GM12878 (cell line): Measurements from ENCODE around the gene MMP14. TPM values are rescaled to one million over a fixed set of nuclear protein-coding genes. Genes with fewer than 3 reads are reported as not detected.
A peak's percentile ranks its signal among the peaks of the same experiment; 100 is the strongest.

Source experiments
- ATAC-seq: fragments of 200-7000 bp; cut with Tn5 transposase; 3 replicates; pipeline ENCODE4 v1.9.1; 2020; ENCODE audit warnings: mild to moderate bottlenecking, moderate library complexity
- BruUV-seq: library from RNA; stranded (reverse); fragments of 400-500 nt; replicated peaks from 2 replicates; lab custom pipeline; 2021; lab: Mats Ljungman, UMichigan
- CTCF ChIA-PET: fragments of 300-600 bp; sonication (Branson Sonifier 250); formaldehyde crosslinking; extraction: SDS; loops from one replicate; lab custom pipeline; 2021; ENCODE audit warnings: inconsistent platforms; lab: Yijun Ruan, JAX
- POLR2A ChIA-PET: fragments of 350-600 bp; formaldehyde crosslinking; extraction: SDS; loops from one replicate; lab custom pipeline; 2021; ENCODE audit warnings: inconsistent platforms; lab: Charles Lee
- RAD21 ChIA-PET: fragments of 300-600 bp; sonication (Branson Sonifier 250); formaldehyde crosslinking; loops from one replicate; lab custom pipeline; 2023; ENCODE audit warnings: antibody characterized with exemption; ENCODE audit not compliant: unreplicated experiment; lab: Charles Lee
- SMC1A ChIA-PET: fragments of 300-600 bp; sonication (Branson Sonifier 250); formaldehyde crosslinking; loops from one replicate; lab custom pipeline; 2023; ENCODE audit not compliant: unreplicated experiment, uncharacterized antibody; lab: Charles Lee
- DNase-seq: peaks from one replicate; pipeline ENCODE4 v3.0.0-alpha.2; 2011; ENCODE audit warnings: low read depth, low spot score
- FAIRE-seq: peaks from 3 replicates; lab custom pipeline; 2011; peaks lifted over from hg19 to GRCh38; lab: Jason Lieb, UNC
- H2AFZ ChIP-seq: 2 replicates; pipeline ENCODE4 v1.6.0; 2011; ENCODE audit warnings: low read depth, low read length, control low read depth; ENCODE audit not compliant: control insufficient read depth
- H3K27ac ChIP-seq: 2 replicates; pipeline ENCODE4 v1.5.1; 2011; ENCODE audit warnings: control low read depth; ENCODE audit not compliant: control insufficient read depth, insufficient read depth
- H3K27me3 ChIP-seq, 2 experiments: replicated peaks in 1 of 2; 2 replicates each; pipeline versions ENCODE4 v1.6.0 to v1.6.1; 2011; ENCODE audit warnings: low read length in 1 of 2; ENCODE audit not compliant: control insufficient read depth in 2 of 2, insufficient read depth in 2 of 2
- H3K36me3 ChIP-seq, 2 experiments: 2 replicates each; pipeline ENCODE4 v1.5.1; 2011; ENCODE audit warnings: low read length in 1 of 2; ENCODE audit not compliant: control insufficient read depth in 2 of 2, insufficient read depth in 2 of 2
- H3K4me1 ChIP-seq: 2 replicates; pipeline ENCODE4 v1.6.1; 2011; ENCODE audit warnings: mild to moderate bottlenecking, low read length, moderate library complexity, mixed read lengths; ENCODE audit not compliant: control insufficient read depth, insufficient read depth
- H3K4me2 ChIP-seq: 2 replicates; pipeline ENCODE4 v1.6.0; 2011; ENCODE audit warnings: control low read depth; ENCODE audit not compliant: control insufficient read depth, insufficient read depth
- H3K4me3 ChIP-seq: fragments of 200-600 bp; sonication (generic); 2 replicates; pipeline ENCODE4 v1.5.1; 2016
- H3K79me2 ChIP-seq: 2 replicates; pipeline ENCODE4 v1.6.0; 2011; ENCODE audit warnings: low read length; ENCODE audit not compliant: control insufficient read depth, insufficient read depth
- H3K9ac ChIP-seq: 2 replicates; pipeline ENCODE4 v1.8.0; 2011; ENCODE audit warnings: low read length, control low read depth, mixed read lengths; ENCODE audit not compliant: control insufficient read depth, insufficient read depth
- H3K9me3 ChIP-seq: replicated peaks from 3 replicates; pipeline ENCODE4 v1.5.1; 2011; ENCODE audit warnings: mild to moderate bottlenecking, low read length; ENCODE audit not compliant: control insufficient read depth, insufficient read depth
- H4K20me1 ChIP-seq: 2 replicates; pipeline ENCODE4 v1.6.0; 2011; ENCODE audit not compliant: control insufficient read depth, insufficient read depth
- MTA2 ChIP-seq: fragments of 450-650 bp; IDR thresholded peaks from 2 replicates; pipeline ENCODE4 v1.6.1; 2016; ENCODE audit warnings: low read depth, mild to moderate bottlenecking, moderate library complexity
- RELB ChIP-seq: fragments of 450-650 bp; IDR thresholded peaks from 2 replicates; pipeline ENCODE4 v1.6.1; 2017; ENCODE audit warnings: low read depth, mild to moderate bottlenecking, moderate library complexity
- SIX5 ChIP-seq: IDR thresholded peaks from 2 replicates; pipeline ENCODE4 v1.6.1; 2011; ENCODE audit warnings: mild to moderate bottlenecking, low read depth, low read length, moderate library complexity; ENCODE audit not compliant: severe bottlenecking
- ZBED1 ChIP-seq: IDR thresholded peaks from 2 replicates; pipeline ENCODE4 v1.6.1; 2016; ENCODE audit warnings: borderline replicate concordance
- ZBTB4 ChIP-seq: fragments of 450-650 bp; formaldehyde crosslinking; IDR thresholded peaks from 2 replicates; pipeline ENCODE4 v1.4.0; 2022; ENCODE audit warnings: mild to moderate bottlenecking, moderate library complexity
- WGBS: methylation state at CpG from one replicate; pipeline ENCODE4 v1.1.6; 2016; ENCODE audit warnings: low lambda C conversion rate; ENCODE audit not compliant: insufficient replicate concordance, insufficient coverage; ENCODE audit errors: missing lambda C conversion rate; 5-methylcytosine and 5-hydroxymethylcytosine counted together
- in situ Hi-C: fragments of 300-500 bp; cut with MboI; formaldehyde crosslinking; loops from 9 replicates; pipeline ENCODE4 v1.14.3; 2018; ENCODE audit warnings: mixed read lengths
- intact Hi-C: fragments of 100-400 bp; cut with micrococcal nuclease; formaldehyde crosslinking; loops from one replicate; pipeline ENCODE4 v1.14.2; 2022; ENCODE audit not compliant: unreplicated experiment
- polyA plus RNA-seq, 11 experiments: library from polyadenylated mRNA; depleted of rRNA in 4 of 11; unstranded in 6 of 11; stranded (reverse) in 5 of 11; fragments of >200 nt; fragmentation: Nextera tagmentation in 4 of 11; fragmentation: Illumina TruSeq in 1 of 11; extraction: Ambion mirVana in 4 of 11; extraction: Trizol in 1 of 11; gene quantifications; 1 replicate in 1 of 11; 2 replicates in 10 of 11; pipeline versions ENCODE4 v1.2.1 to v1.2.3, GENCODE V29; 2011 to 2016; ENCODE audit warnings: inconsistent platforms in 2 of 11, missing spikeins in 2 of 11, low read depth in 1 of 11
- total RNA-seq, 4 experiments: library from RNA; depleted of rRNA in 3 of 4; stranded (reverse); fragments of >200 nt in 3 of 4; fragmentation: Illumina TruSeq in 1 of 4; extraction: Trizol in 1 of 4; gene quantifications; 2 replicates each; pipeline versions ENCODE4 v1.2.1 to v1.2.3, GENCODE V29; 2013 to 2021

The MMP14 gene
- total and polyA plus RNA-seq, 10 of the 15 experiments (the other 5 are each of a cell fraction or from before 2014, with no cell fraction given): 0.31 to 1.9 (median 0.70) TPM; not detected in 2

GRCh38 chr14:22890416-22890815 is 54.0 kb downstream of the MMP14 start:
- TF ChIP-seq ZBTB4: no peak
- TF ChIP-seq SIX5: no peak
- TF ChIP-seq MTA2: no peak
- TF ChIP-seq RELB: no peak
- TF ChIP-seq ZBED1: no peak
- FAIRE-seq: no peak
- Histone ChIP-seq H3K4me3 (no peak overlapping the region), H3K36me3 (no peaks in the 10 kb centered on the region; a peak in 1 of 4 replicates), H3K27me3 (no peaks in the 10 kb centered on the region), H2AFZ (no peak overlapping the region), H4K20me1 (no peaks in the 10 kb centered on the region), H3K79me2 (peaks cover 5% of the 10 kb centered on the region), H3K4me2 (peak overlapping the region; percentile 62), H3K4me1 (peaks cover 27% of the 10 kb centered on the region), H3K9me3 (no peaks in the 10 kb centered on the region), H3K9ac (no peak overlapping the region), H3K27ac (peak overlapping the region; percentile 61)
- RAD21 ChIA-PET: interaction anchor here (1.0 to 4.2 kb wide), 3 partner anchors 10 to 233 kb away, joined by 4 to 50 read pairs (median 27); partner anchors contain the start of gene LRP10
- WGBS: 100% methylated on average over 1 of the region's 1 CpG
- POLR2A ChIA-PET: interaction anchor here (0.8 to 6.0 kb wide), 7 partner anchors 10 to 65 kb away, joined by 3 to 51 read pairs (median 5); partner anchors contain the start of gene RBM23
- SMC1A ChIA-PET: interaction anchor here (0.7 to 3.7 kb wide), 7 partner anchors 9 to 232 kb away, joined by 3 to 22 read pairs (median 4); no protein-coding TSS in a partner anchor
- CTCF ChIA-PET: interaction anchor here (0.8 to 10.8 kb wide), 7 partner anchors 10 to 231 kb away, joined by 3 to 174 read pairs (median 5); partner anchors contain the start of gene LRP10
- no peak for ATAC-seq
- in situ Hi-C loops (no loop called here), intact Hi-C loops (no loop called here)
- no peak for DNase-seq
- no TSS peak for BruUV-seq
